Keratinocyte (primary cell): ENCODE results near the gene HCFC1. TPM values are rescaled to one million over a fixed set of nuclear protein-coding genes. Genes with fewer than 3 reads are reported as not detected.

ENCODE experiments used
- DNase-seq: peaks from one replicate; pipeline ENCODE4 v3.0.0-alpha.2; 2011; ENCODE audit warnings: low read depth, missing footprints, low spot score
- FAIRE-seq: peaks from 2 replicates; lab custom pipeline; 2011; peaks lifted over from hg19 to GRCh38; lab: Jason Lieb, UNC
- H2AFZ ChIP-seq: 2 replicates; pipeline ENCODE4 v1.6.0; 2012; ENCODE audit warnings: low read length, control low read depth, inconsistent platforms; ENCODE audit not compliant: control insufficient read depth
- H3K27ac ChIP-seq: 2 replicates; pipeline ENCODE4 v1.5.1; 2011; ENCODE audit warnings: low read length; ENCODE audit not compliant: control insufficient read depth, insufficient read depth
- H3K27me3 ChIP-seq: 3 replicates; pipeline ENCODE4 v1.6.0; 2011; ENCODE audit warnings: low read length; ENCODE audit not compliant: control insufficient read depth, insufficient read depth; ENCODE audit errors: extremely low read depth
- H3K36me3 ChIP-seq, 2 experiments: 2 replicates in 1 of 2; 3 replicates in 1 of 2; pipeline ENCODE4 v1.5.1; 2011; ENCODE audit warnings: low read length in 2 of 2, mild to moderate bottlenecking in 1 of 2; ENCODE audit not compliant: control insufficient read depth in 2 of 2, insufficient read depth in 2 of 2; ENCODE audit errors: extremely low read depth in 1 of 2
- H3K4me1 ChIP-seq: 3 replicates; pipeline ENCODE4 v1.5.1; 2011; ENCODE audit warnings: low read length; ENCODE audit not compliant: control insufficient read depth, insufficient read depth; ENCODE audit errors: extremely low read depth
- H3K4me2 ChIP-seq: 3 replicates; pipeline ENCODE4 v1.6.0; 2011; ENCODE audit warnings: low read depth, low read length; ENCODE audit not compliant: control insufficient read depth, insufficient read depth; ENCODE audit errors: extremely low read depth
- H3K4me3 ChIP-seq, 3 experiments: fragments of 200-600 bp in 1 of 3; sonication (generic) in 1 of 3; 2 replicates in 2 of 3; 3 replicates in 1 of 3; pipeline ENCODE4 v1.5.1; 2011 to 2016; ENCODE audit warnings: low read length in 3 of 3, mild to moderate bottlenecking in 3 of 3, control low read depth in 2 of 3, inconsistent platforms in 1 of 3, low read depth in 1 of 3, mixed read lengths in 1 of 3, mixed run types in 1 of 3, moderate library complexity in 1 of 3; ENCODE audit not compliant: control insufficient read depth in 2 of 3, insufficient read depth in 2 of 3; ENCODE audit errors: extremely low read depth in 1 of 3
- H3K79me2 ChIP-seq: 2 replicates; pipeline ENCODE4 v1.6.0; 2012; ENCODE audit warnings: low read length; ENCODE audit not compliant: control insufficient read depth, insufficient read depth
- H3K9ac ChIP-seq: 3 replicates; pipeline ENCODE4 v1.6.0; 2011; ENCODE audit warnings: low read length; ENCODE audit not compliant: control insufficient read depth, insufficient read depth; ENCODE audit errors: extremely low read depth
- H3K9me1 ChIP-seq: 3 replicates; pipeline ENCODE4 v1.6.0; 2011; ENCODE audit warnings: low read length; ENCODE audit not compliant: control insufficient read depth, insufficient read depth; ENCODE audit errors: extremely low read depth
- H3K9me3 ChIP-seq: 2 replicates; pipeline ENCODE4 v1.5.1; 2012; ENCODE audit warnings: low read depth, low read length; ENCODE audit not compliant: control insufficient read depth
- H4K20me1 ChIP-seq: 3 replicates; pipeline ENCODE4 v1.6.0; 2011; ENCODE audit warnings: low read length; ENCODE audit not compliant: control insufficient read depth, insufficient read depth; ENCODE audit errors: extremely low read depth
- EZH2 ChIP-seq: IDR thresholded peaks from one replicate; pipeline ENCODE4 v1.6.1; 2012; ENCODE audit warnings: inconsistent platforms, mild to moderate bottlenecking, low read length, moderate library complexity
- dilution Hi-C: fragments of 300-500 bp; cut with MboI; formaldehyde crosslinking; loops from one replicate; pipeline ENCODE4 v1.7.0; 2020; ENCODE audit warnings: low sequenced_read_pairs; ENCODE audit not compliant: extremely low pct_ligation_motif_present
- polyA plus RNA-seq, 5 experiments: library from polyadenylated mRNA; depleted of rRNA in 3 of 5; stranded (reverse) in 3 of 5; stranded (forward) in 1 of 5; unstranded in 1 of 5; fragments of >200 nt; gene quantifications; 1 replicate in 1 of 5; 2 replicates in 3 of 5; 3 replicates in 1 of 5; pipeline versions ENCODE4 v1.2.1 to v1.2.3, GENCODE V29; 2011 to 2012; ENCODE audit warnings: missing spikeins in 2 of 5, low read depth in 1 of 5, low replicate concordance in 1 of 5
- TF ChIP-seq, protein P1 (sequence below), 3 experiments: IDR thresholded peaks in 1 of 3; conservative IDR thresholded peaks in 1 of 3; optimal IDR thresholded peaks in 1 of 3; 2 replicates in 2 of 3; 3 replicates in 1 of 3; pipeline versions ENCODE3 to v1.5.1; 2011; ENCODE audit warnings: low read length in 3 of 3, mild to moderate bottlenecking in 3 of 3, moderate library complexity in 2 of 3, control low read depth in 1 of 3, inconsistent platforms in 1 of 3; ENCODE audit not compliant: insufficient read depth in 2 of 3; ENCODE audit errors: extremely low read depth in 1 of 3

Gene HCFC1
- polyA plus RNA-seq, 1 donor (not counting 4 experiments of a cell fraction or from before 2014, with no cell fraction given), result 2.7 TPM

DNA sequence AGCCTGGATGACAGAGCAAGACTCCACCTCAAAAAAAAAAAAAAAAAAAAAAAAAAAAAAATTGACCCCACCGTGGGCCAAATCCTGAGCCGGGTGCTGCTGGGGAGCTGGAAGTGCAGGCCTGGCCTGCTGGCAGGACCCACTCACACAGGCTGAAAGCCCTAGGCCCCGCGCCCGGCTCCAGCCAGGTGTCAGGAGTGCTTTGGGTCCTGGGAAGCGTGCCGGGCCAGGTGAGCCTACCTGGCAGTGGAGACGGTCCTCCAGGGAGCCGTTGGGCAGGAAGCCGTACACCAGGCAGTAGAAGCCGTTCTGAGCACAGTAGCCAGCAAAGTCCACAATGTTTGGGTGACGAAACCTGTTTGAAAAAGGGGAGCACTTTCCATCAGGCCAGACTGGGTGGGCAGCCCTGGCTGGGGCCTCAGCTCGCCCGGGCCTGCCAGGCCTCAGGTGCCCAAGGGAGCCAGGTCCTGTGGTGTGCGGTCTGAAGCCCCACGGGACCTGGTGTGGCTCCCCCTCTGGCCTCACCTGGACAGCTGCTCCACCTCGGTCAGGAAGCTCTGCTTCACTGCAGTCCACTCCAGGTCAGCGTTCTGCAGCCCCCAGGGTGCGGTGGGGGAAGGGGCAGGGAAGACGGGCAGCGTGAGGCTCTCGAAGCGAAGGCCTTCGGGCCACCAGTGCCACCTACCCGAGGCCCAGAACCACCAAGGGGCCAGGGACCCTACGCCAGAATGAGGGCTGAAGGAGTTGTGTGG is 46.3 kb upstream of the HCFC1 start:
- H3K36me3 ChIP-seq, result peaks cover 0 to 8% of the 10 kb centered on the region in 2 experiments
- no peak overlapping the region for H3K27ac ChIP-seq
- TF ChIP-seq, protein P1, sequence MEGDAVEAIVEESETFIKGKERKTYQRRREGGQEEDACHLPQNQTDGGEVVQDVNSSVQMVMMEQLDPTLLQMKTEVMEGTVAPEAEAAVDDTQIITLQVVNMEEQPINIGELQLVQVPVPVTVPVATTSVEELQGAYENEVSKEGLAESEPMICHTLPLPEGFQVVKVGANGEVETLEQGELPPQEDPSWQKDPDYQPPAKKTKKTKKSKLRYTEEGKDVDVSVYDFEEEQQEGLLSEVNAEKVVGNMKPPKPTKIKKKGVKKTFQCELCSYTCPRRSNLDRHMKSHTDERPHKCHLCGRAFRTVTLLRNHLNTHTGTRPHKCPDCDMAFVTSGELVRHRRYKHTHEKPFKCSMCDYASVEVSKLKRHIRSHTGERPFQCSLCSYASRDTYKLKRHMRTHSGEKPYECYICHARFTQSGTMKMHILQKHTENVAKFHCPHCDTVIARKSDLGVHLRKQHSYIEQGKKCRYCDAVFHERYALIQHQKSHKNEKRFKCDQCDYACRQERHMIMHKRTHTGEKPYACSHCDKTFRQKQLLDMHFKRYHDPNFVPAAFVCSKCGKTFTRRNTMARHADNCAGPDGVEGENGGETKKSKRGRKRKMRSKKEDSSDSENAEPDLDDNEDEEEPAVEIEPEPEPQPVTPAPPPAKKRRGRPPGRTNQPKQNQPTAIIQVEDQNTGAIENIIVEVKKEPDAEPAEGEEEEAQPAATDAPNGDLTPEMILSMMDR (optimal IDR thresholded peaks at IDR 0.05 in 1 of 3, IDR thresholded peaks at IDR 0.05 in 1 of 3, conservative IDR thresholded peaks at IDR 0.05 in 1 of 3; ENCODE audit: extremely low read depth in 1 of 3, insufficient read depth in 2 of 3, low read length in 3 of 3), result no peak
- TF ChIP-seq EZH2, result no peak
- peaks cover 22% of the 10 kb centered on the region for H3K79me2 ChIP-seq
- dilution Hi-C loops, result no loop called here
- DNase-seq, result no peak
- H3K27me3 ChIP-seq, result no peaks in the 10 kb centered on the region
- peak overlapping the region; percentile 15 for H3K9ac ChIP-seq
- peak overlapping the region in 2 of 3 experiments; percentile 53 to 57 for H3K4me3 ChIP-seq
- H2AFZ ChIP-seq, result no peak overlapping the region
- H3K4me1 ChIP-seq, result peaks cover 12% of the 10 kb centered on the region
- no peaks in the 10 kb centered on the region for H4K20me1 ChIP-seq
- no peaks in the 10 kb centered on the region for H3K9me1 ChIP-seq
- no peak for FAIRE-seq
- H3K9me3 ChIP-seq, result no peaks in the 10 kb centered on the region
- H3K4me2 ChIP-seq, result peak overlapping the region; percentile 75

DNA sequence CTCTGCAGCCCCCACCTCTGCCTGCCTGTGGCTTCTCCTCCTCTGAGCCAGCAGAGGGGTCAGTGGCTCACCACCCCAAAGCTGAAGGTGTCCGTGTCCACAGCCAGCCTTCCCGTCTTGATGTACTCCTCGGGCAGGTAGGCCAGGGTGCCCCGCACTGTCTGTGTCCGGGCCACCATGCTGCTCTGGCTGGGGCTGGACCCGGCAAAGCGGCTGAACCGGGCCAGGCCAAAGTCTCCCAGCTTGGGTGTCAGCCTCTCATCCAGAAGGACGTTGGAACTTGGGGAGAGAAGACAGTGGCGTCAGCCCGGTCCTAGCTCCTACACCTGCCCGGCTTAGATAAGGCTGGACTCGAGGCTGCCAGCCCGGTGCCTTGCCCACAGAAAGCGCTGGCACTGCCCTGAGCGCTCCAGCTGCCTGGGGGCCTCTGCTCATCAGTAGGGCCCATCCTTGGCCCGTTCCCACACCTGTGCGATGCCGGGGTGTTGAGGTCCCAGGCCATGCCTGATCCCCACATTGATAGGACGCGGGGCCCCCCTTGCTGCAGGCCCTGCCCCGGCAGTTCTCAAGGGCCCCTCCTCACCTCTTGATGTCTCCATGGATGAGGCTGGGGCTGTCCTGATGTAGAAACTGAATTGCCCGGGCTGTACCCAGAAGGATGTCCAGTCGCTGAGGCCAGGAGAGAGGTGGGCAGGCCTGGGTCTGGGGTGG is 44.9 kb upstream of the HCFC1 start:
- Histone ChIP-seq H3K36me3 (peaks cover 1 to 8% of the 10 kb centered on the region in 2 experiments), H3K27me3 (no peaks in the 10 kb centered on the region), H3K79me2 (peaks cover 22% of the 10 kb centered on the region), H3K27ac (no peak overlapping the region), H3K9me1 (no peaks in the 10 kb centered on the region), H3K4me3 (no peak overlapping the region), H2AFZ (no peak overlapping the region), H3K9ac (no peak overlapping the region), H3K4me2 (no peak overlapping the region), H3K4me1 (peaks cover 12% of the 10 kb centered on the region), H3K9me3 (no peaks in the 10 kb centered on the region), H4K20me1 (no peaks in the 10 kb centered on the region)
- DNase-seq (no peak), FAIRE-seq (no peak)
- dilution Hi-C loops, result no loop called here
- TF ChIP-seq, protein P1 (optimal IDR thresholded peaks at IDR 0.05 in 1 of 3, IDR thresholded peaks at IDR 0.05 in 1 of 3, conservative IDR thresholded peaks at IDR 0.05 in 1 of 3; ENCODE audit: extremely low read depth in 1 of 3, insufficient read depth in 2 of 3, low read length in 3 of 3), result no peak
- TF ChIP-seq EZH2, result no peak
